GM23248 (cell line): Measurements from ENCODE around the gene MAPKAPK5.

Experiments
- EZH2 ChIP-seq: fragments of 200-600 bp; sonication (generic); IDR thresholded peaks from 2 replicates; pipeline ENCODE4 v1.6.1; 2018; ENCODE audit warnings: antibody characterized with exemption, mild to moderate bottlenecking; ENCODE audit not compliant: insufficient read depth, poor library complexity, severe bottlenecking
- EZH2phosphoT487 ChIP-seq: fragments of 200-600 bp; sonication (generic); IDR thresholded peaks from 2 replicates; pipeline ENCODE4 v1.6.1; 2018; ENCODE audit warnings: antibody characterized with exemption, moderate library complexity, mild to moderate bottlenecking, low read depth; ENCODE audit not compliant: insufficient read depth

DNA sequence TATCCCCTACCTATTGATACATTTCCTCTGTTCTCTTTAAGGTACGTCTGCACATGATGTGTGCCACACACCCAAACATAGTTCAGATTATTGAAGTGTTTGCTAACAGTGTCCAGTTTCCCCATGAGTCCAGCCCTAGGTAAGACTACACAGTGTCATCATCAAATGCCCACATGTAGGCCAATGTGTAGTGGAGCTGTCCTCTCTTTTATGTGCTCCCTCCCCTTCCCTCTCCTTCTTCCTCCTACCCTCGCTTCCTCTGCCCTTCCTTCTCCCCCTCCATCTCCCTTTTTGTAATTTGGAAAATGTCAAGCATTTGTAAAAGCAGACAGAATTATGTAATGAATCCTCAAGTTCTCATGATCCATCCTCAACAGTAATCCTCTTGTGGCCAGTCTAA is 25.5 kb downstream of the MAPKAPK5 start:
- TF ChIP-seq EZH2 = no peak
- TF ChIP-seq EZH2phosphoT487 = no peak
